CD14-positive monocyte (primary cell): ENCODE results near the gene LGR5. TPM values are rescaled to one million over a fixed set of nuclear protein-coding genes. Genes with fewer than 3 reads are reported as not detected.
A peak's percentile ranks its signal among the peaks of the same experiment; 100 is the strongest.

Source experiments
- DNase-seq, 3 donors: peaks; one replicate each; pipeline ENCODE4 v3.0.0-alpha.2; 2011 to 2022
- H2AFZ ChIP-seq: 2 replicates; pipeline ENCODE4 v1.6.0; 2012; ENCODE audit warnings: mild to moderate bottlenecking, low read depth, low read length, inconsistent platforms; ENCODE audit not compliant: insufficient read depth, poor library complexity, severe bottlenecking
- H3K27ac ChIP-seq, 2 donors: 1 replicate in 1 of 2; 2 replicates in 1 of 2; pipeline ENCODE4 v1.5.1; 2012 to 2013; ENCODE audit warnings: low read length in 2 of 2, control low read depth in 1 of 2, inconsistent platforms in 1 of 2, low read depth in 1 of 2, mild to moderate bottlenecking in 1 of 2
- H3K27me3 ChIP-seq, 2 donors: one replicate each; pipeline versions ENCODE4 v1.6.0 to v1.6.1; 2011 to 2013; ENCODE audit warnings: low read length in 2 of 2; ENCODE audit not compliant: control insufficient read depth in 2 of 2, insufficient read depth in 2 of 2
- H3K36me3 ChIP-seq, 2 donors: replicated peaks in 1 of 2; 1 replicate in 1 of 2; 2 replicates in 1 of 2; pipeline versions ENCODE4 v1.5.1 to v1.6.1; 2012 to 2013; ENCODE audit warnings: low read length in 2 of 2, control low read depth in 1 of 2, inconsistent platforms in 1 of 2, mild to moderate bottlenecking in 1 of 2; ENCODE audit not compliant: insufficient read depth in 2 of 2, control insufficient read depth in 1 of 2
- H3K4me1 ChIP-seq, 2 donors: 1 replicate in 1 of 2; 2 replicates in 1 of 2; pipeline versions ENCODE4 v1.5.1 to v1.6.1; 2012 to 2013; ENCODE audit warnings: low read length in 2 of 2, control low read depth in 1 of 2, inconsistent platforms in 1 of 2, mild to moderate bottlenecking in 1 of 2, moderate library complexity in 1 of 2; ENCODE audit not compliant: insufficient read depth in 2 of 2, control insufficient read depth in 1 of 2
- H3K4me2 ChIP-seq: replicated peaks from 2 replicates; pipeline ENCODE3; 2012; ENCODE audit warnings: low read length, moderate library complexity, mild to moderate bottlenecking; ENCODE audit not compliant: poor library complexity, severe bottlenecking; ENCODE audit errors: extremely low read depth
- H3K4me3 ChIP-seq, 3 experiments: fragments of 200-600 bp in 1 of 3; sonication (generic) in 1 of 3; replicated peaks in 1 of 3; 1 replicate in 2 of 3; 2 replicates in 1 of 3; pipeline ENCODE4 v1.5.1; 2011 to 2013; ENCODE audit warnings: low read length in 3 of 3, mild to moderate bottlenecking in 3 of 3, control low read depth in 2 of 3, low read depth in 2 of 3, inconsistent platforms in 1 of 3, moderate library complexity in 1 of 3
- H3K79me2 ChIP-seq: 2 replicates; pipeline ENCODE4 v1.6.0; 2012; ENCODE audit warnings: mild to moderate bottlenecking, control low read depth, inconsistent platforms, low read length, moderate library complexity; ENCODE audit not compliant: insufficient read depth
- H3K9ac ChIP-seq: 2 replicates; pipeline ENCODE4 v1.6.0; 2017; ENCODE audit warnings: low read length, mild to moderate bottlenecking; ENCODE audit not compliant: insufficient read depth, poor library complexity, severe bottlenecking
- H3K9me3 ChIP-seq, 2 donors: replicated peaks in 1 of 2; 1 replicate in 1 of 2; 2 replicates in 1 of 2; pipeline versions ENCODE4 v1.5.1 to v1.6.1; 2012 to 2013; ENCODE audit warnings: low read length in 2 of 2, control low read depth in 1 of 2; ENCODE audit not compliant: control insufficient read depth in 1 of 2, insufficient read depth in 1 of 2
- H4K20me1 ChIP-seq: 2 replicates; pipeline ENCODE4 v1.6.0; 2012; ENCODE audit warnings: mild to moderate bottlenecking, low read length, control low read depth, moderate library complexity; ENCODE audit not compliant: insufficient read depth
- H3K27ac Mint-ChIP-seq, 7 donors: one replicate each; pipeline ENCODE4 v1.8.0; 2020; ENCODE audit warnings: mild to moderate bottlenecking in 7 of 7, mixed read lengths in 7 of 7, moderate library complexity in 6 of 7, inconsistent platforms in 2 of 7
- H3K27me3 Mint-ChIP-seq, 3 donors: one replicate each; pipeline ENCODE4 v1.8.0; 2021 to 2022; ENCODE audit warnings: low read depth in 3 of 3, mild to moderate bottlenecking in 3 of 3, mixed read lengths in 3 of 3, moderate library complexity in 3 of 3, inconsistent platforms in 1 of 3
- H3K36me3 Mint-ChIP-seq, 2 donors: one replicate each; pipeline ENCODE4 v1.8.0; 2020; ENCODE audit warnings: mixed read lengths in 2 of 2, inconsistent platforms in 1 of 2, mild to moderate bottlenecking in 1 of 2
- H3K4me1 Mint-ChIP-seq: one replicate; pipeline ENCODE4 v1.8.0; 2020; ENCODE audit warnings: mild to moderate bottlenecking, mixed read lengths
- H3K4me3 Mint-ChIP-seq, 2 donors: one replicate each; pipeline ENCODE4 v1.8.0; 2020; ENCODE audit warnings: mild to moderate bottlenecking in 2 of 2, mixed read lengths in 2 of 2, moderate library complexity in 1 of 2
- H3K9me3 Mint-ChIP-seq, 7 donors: one replicate each; pipeline ENCODE4 v1.8.0; 2020 to 2022; ENCODE audit warnings: mixed read lengths in 7 of 7, mild to moderate bottlenecking in 6 of 7, moderate library complexity in 6 of 7, inconsistent platforms in 2 of 7
- WGBS: methylation state at CpG from one replicate; pipeline ENCODE4 v1.1.5; 2013; ENCODE audit warnings: missing lambda C conversion rate; ENCODE audit not compliant: insufficient coverage; 5-methylcytosine and 5-hydroxymethylcytosine counted together
- intact Hi-C, 2 donors: fragments of 100-400 bp; cut with micrococcal nuclease; formaldehyde crosslinking; loops; one replicate each; pipeline versions ENCODE4 v1.15.0 to v1.15.1; 2023
- polyA plus RNA-seq, 3 donors: library from polyadenylated mRNA; depleted of rRNA in 1 of 3; unstranded in 2 of 3; stranded (reverse) in 1 of 3; fragments of 300-500 nt in 2 of 3; fragments of >200 nt in 1 of 3; fragmentation: Illumina TruSeq in 2 of 3; gene quantifications; 1 replicate in 2 of 3; 2 replicates in 1 of 3; pipeline ENCODE4 v1.2.3, GENCODE V29; 2012 to 2021
- TF ChIP-seq, protein P1 (sequence below): fragments of 200-600 bp; IDR thresholded peaks from one replicate; pipeline ENCODE4 v1.8.0; 2022; ENCODE audit warnings: antibody characterized with exemption, mild to moderate bottlenecking

Gene LGR5
- polyA plus RNA-seq, 3 donors, result not detected

DNA sequence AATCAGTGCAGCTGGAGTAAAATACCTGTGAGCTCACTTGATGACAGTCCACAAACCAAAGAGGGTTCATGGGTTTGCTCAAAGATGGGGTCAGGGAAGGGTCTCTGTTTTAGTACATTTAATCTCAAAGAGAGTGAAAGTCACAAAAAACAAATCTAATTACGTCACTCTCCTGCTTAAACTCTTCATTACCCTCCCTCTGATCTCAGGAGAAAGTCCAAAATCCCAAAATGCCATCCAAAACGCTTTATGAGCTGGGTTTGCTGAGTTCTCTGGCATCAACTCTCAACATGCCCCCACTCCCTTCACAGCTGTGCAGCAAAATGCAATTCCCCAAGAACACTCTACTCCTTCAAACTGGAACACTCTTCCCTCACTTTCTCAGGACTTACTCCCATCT, 40.4 kb upstream of the LGR5 start:
- TF ChIP-seq, protein P1, sequence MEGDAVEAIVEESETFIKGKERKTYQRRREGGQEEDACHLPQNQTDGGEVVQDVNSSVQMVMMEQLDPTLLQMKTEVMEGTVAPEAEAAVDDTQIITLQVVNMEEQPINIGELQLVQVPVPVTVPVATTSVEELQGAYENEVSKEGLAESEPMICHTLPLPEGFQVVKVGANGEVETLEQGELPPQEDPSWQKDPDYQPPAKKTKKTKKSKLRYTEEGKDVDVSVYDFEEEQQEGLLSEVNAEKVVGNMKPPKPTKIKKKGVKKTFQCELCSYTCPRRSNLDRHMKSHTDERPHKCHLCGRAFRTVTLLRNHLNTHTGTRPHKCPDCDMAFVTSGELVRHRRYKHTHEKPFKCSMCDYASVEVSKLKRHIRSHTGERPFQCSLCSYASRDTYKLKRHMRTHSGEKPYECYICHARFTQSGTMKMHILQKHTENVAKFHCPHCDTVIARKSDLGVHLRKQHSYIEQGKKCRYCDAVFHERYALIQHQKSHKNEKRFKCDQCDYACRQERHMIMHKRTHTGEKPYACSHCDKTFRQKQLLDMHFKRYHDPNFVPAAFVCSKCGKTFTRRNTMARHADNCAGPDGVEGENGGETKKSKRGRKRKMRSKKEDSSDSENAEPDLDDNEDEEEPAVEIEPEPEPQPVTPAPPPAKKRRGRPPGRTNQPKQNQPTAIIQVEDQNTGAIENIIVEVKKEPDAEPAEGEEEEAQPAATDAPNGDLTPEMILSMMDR, result no peak
- no peak overlapping the region for H3K4me2 ChIP-seq
- H3K9ac ChIP-seq, result no peak overlapping the region
- intact Hi-C loops, result no loop called here
- Mint-ChIP-seq H3K36me3 (no peaks in the 10 kb centered on the region), H3K27me3 (peaks cover 0 to 1% (median 0%) of the 10 kb centered on the region in 3 donors), H3K9me3 (peaks cover 0 to 5% (median 2%) of the 10 kb centered on the region in 7 donors), H3K27ac (peak overlapping the region in 1 of 7 donors; percentile 17), H3K4me3 (no peak overlapping the region), H3K4me1 (no peaks in the 10 kb centered on the region)
- no peaks in the 10 kb centered on the region for H3K36me3 ChIP-seq
- no peaks in the 10 kb centered on the region for H3K4me1 ChIP-seq
- H3K9me3 ChIP-seq, result peaks cover 0 to 6% of the 10 kb centered on the region in 2 donors
- no peak overlapping the region for H3K27ac ChIP-seq
- no peaks in the 10 kb centered on the region for H3K27me3 ChIP-seq
- H2AFZ ChIP-seq, result no peak overlapping the region
- DNase-seq, result no peak
- 92% methylated on average over 2 of the region's 2 CpGs for WGBS
- H3K79me2 ChIP-seq, result no peaks in the 10 kb centered on the region
- no peak overlapping the region for H3K4me3 ChIP-seq
- H4K20me1 ChIP-seq, result no peaks in the 10 kb centered on the region

DNA sequence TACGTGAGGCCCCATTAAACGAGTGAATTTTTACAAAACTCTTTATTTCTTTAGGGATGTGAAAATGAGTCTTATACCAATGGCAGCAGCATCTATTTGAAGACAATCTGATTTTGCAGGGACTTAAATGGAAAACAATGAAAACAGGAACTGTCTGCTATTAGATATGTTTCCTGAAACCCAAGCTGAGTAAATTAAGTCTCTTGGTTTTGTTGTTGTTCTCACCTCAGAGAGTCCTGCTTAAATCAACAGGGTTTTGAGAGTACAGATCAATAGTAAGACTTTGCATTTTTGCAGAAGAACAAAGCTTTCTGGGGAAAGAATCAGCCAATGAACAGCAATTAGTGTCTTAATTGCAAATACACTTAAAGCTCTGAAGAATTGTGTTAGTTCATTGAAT, 39.1 kb upstream of the LGR5 start:
- no peak overlapping the region for H3K4me3 Mint-ChIP-seq

More for the DNA sequence above, 39.1 kb upstream of the LGR5 start:
- no peak overlapping the region for H3K9ac ChIP-seq
- no peaks in the 10 kb centered on the region for H4K20me1 ChIP-seq
- WGBS, result no CpG with 5 or more reads among the region's 2 CpGs
- H3K27ac ChIP-seq, result no peak overlapping the region
- H3K27ac Mint-ChIP-seq, result no peak overlapping the region
- no peak for DNase-seq
- H3K27me3 ChIP-seq, result no peaks in the 10 kb centered on the region
- H3K4me3 ChIP-seq, result no peak overlapping the region
- H3K4me2 ChIP-seq, result no peak overlapping the region
- H3K9me3 ChIP-seq, result peaks cover 0 to 6% of the 10 kb centered on the region in 2 donors
- no peaks in the 10 kb centered on the region for H3K4me1 ChIP-seq
- H3K79me2 ChIP-seq, result no peaks in the 10 kb centered on the region
- no peaks in the 10 kb centered on the region for H3K4me1 Mint-ChIP-seq
- H3K9me3 Mint-ChIP-seq, result peaks cover 0 to 11% (median 5%) of the 10 kb centered on the region in 7 donors
- intact Hi-C loops, result no loop called here
- peaks cover 0 to 1% (median 0%) of the 10 kb centered on the region in 3 donors for H3K27me3 Mint-ChIP-seq
- H3K36me3 Mint-ChIP-seq, result no peaks in the 10 kb centered on the region
- H2AFZ ChIP-seq, result no peak overlapping the region
- TF ChIP-seq, protein P1, result no peak
- no peaks in the 10 kb centered on the region for H3K36me3 ChIP-seq
